Mesenchymal stem cell (in vitro differentiated cells and primary cell): ENCODE results near the gene EMX1.

Experiments used
- DNase-seq: peaks from one replicate; pipeline ENCODE4 v3.0.0-alpha.2; 2013
- H2AFZ ChIP-seq: one replicate; pipeline ENCODE4 v1.6.1; 2013; ENCODE audit warnings: low read depth, mild to moderate bottlenecking, control low read depth, inconsistent platforms, low read length, moderate library complexity
- H2AK5ac ChIP-seq: 2 replicates; pipeline ENCODE4 v1.6.1; 2013; ENCODE audit warnings: low read length, moderate library complexity, mild to moderate bottlenecking, inconsistent platforms; ENCODE audit not compliant: severe bottlenecking
- H2BK120ac ChIP-seq: one replicate; pipeline ENCODE4 v1.6.1; 2013; ENCODE audit warnings: low read depth, mild to moderate bottlenecking, inconsistent platforms, low read length, moderate library complexity
- H2BK12ac ChIP-seq, 2 experiments: one replicate each; pipeline ENCODE4 v1.6.1; 2013; ENCODE audit warnings: inconsistent platforms in 2 of 2, low read length in 2 of 2, mild to moderate bottlenecking in 2 of 2, moderate library complexity in 2 of 2, control low read depth in 1 of 2
- H2BK15ac ChIP-seq: one replicate; pipeline ENCODE4 v1.6.1; 2013; ENCODE audit warnings: mild to moderate bottlenecking, low read depth, inconsistent platforms; ENCODE audit not compliant: poor library complexity, severe bottlenecking
- H2BK5ac ChIP-seq: 2 replicates; pipeline ENCODE4 v1.6.1; 2013; ENCODE audit warnings: low read depth, mild to moderate bottlenecking, low read length, control low read depth, inconsistent platforms; ENCODE audit not compliant: poor library complexity, severe bottlenecking
- H3K14ac ChIP-seq, 2 experiments: one replicate each; pipeline ENCODE4 v1.6.1; 2013; ENCODE audit warnings: inconsistent platforms in 2 of 2, low read length in 2 of 2, control low read depth in 1 of 2, mild to moderate bottlenecking in 1 of 2, moderate library complexity in 1 of 2
- H3K18ac ChIP-seq, 2 experiments: one replicate each; pipeline ENCODE4 v1.6.1; 2013; ENCODE audit warnings: inconsistent platforms in 2 of 2, low read length in 2 of 2, control low read depth in 1 of 2, low read depth in 1 of 2, mild to moderate bottlenecking in 1 of 2
- H3K23ac ChIP-seq, 2 experiments: one replicate each; pipeline ENCODE4 v1.6.1; 2013; ENCODE audit warnings: inconsistent platforms in 2 of 2, low read length in 2 of 2, mild to moderate bottlenecking in 2 of 2, moderate library complexity in 2 of 2, control low read depth in 1 of 2
- H3K27ac ChIP-seq: 2 replicates; pipeline ENCODE4 v1.5.1; 2013; ENCODE audit warnings: mild to moderate bottlenecking, moderate library complexity, low read length, control low read depth, inconsistent platforms; ENCODE audit not compliant: poor library complexity, severe bottlenecking
- H3K27me3 ChIP-seq, 2 experiments: 2 replicates each; pipeline versions ENCODE4 v1.6.1 to v1.7.0; 2013; ENCODE audit warnings: low read length in 2 of 2, mild to moderate bottlenecking in 2 of 2, moderate library complexity in 2 of 2, control low read depth in 1 of 2, inconsistent platforms in 1 of 2; ENCODE audit not compliant: control insufficient read depth in 1 of 2, insufficient read depth in 1 of 2
- H3K36me3 ChIP-seq, 2 experiments: 2 replicates each; pipeline versions ENCODE4 v1.6.1 to v1.7.0; 2013; ENCODE audit warnings: low read length in 2 of 2, control low read depth in 1 of 2, inconsistent platforms in 1 of 2, low read depth in 1 of 2, mild to moderate bottlenecking in 1 of 2; ENCODE audit not compliant: insufficient read depth in 2 of 2, control insufficient read depth in 1 of 2
- H3K4ac ChIP-seq, 2 experiments: one replicate each; pipeline ENCODE4 v1.6.1; 2013; ENCODE audit warnings: inconsistent platforms in 2 of 2, low read length in 2 of 2, mild to moderate bottlenecking in 2 of 2, moderate library complexity in 2 of 2, control low read depth in 1 of 2, low read depth in 1 of 2
- H3K4me1 ChIP-seq: 2 replicates; pipeline ENCODE4 v1.6.1; 2013; ENCODE audit warnings: low read depth, low read length, control low read depth; ENCODE audit not compliant: control insufficient read depth, insufficient read depth
- H3K4me2 ChIP-seq: 2 replicates; pipeline ENCODE4 v1.6.1; 2013; ENCODE audit warnings: low read length, mild to moderate bottlenecking, inconsistent platforms; ENCODE audit not compliant: poor library complexity, severe bottlenecking
- H3K4me3 ChIP-seq, 2 experiments: 2 replicates each; pipeline versions ENCODE4 v1.5.1 to v1.7.0; 2013; ENCODE audit warnings: low read length in 2 of 2, mild to moderate bottlenecking in 2 of 2, control low read depth in 1 of 2, low read depth in 1 of 2; ENCODE audit not compliant: insufficient read depth in 1 of 2
- H3K79me1 ChIP-seq: replicated peaks from 2 replicates; pipeline ENCODE4 v1.6.1; 2013; ENCODE audit warnings: mild to moderate bottlenecking, control low read depth, low read length, inconsistent platforms; ENCODE audit not compliant: poor library complexity, severe bottlenecking
- H3K9ac ChIP-seq: 2 replicates; pipeline ENCODE4 v1.7.0; 2013; ENCODE audit warnings: mild to moderate bottlenecking, low read length, moderate library complexity
- H3K9me3 ChIP-seq: 2 replicates; pipeline ENCODE4 v1.7.0; 2013; ENCODE audit warnings: mild to moderate bottlenecking, low read length; ENCODE audit not compliant: control insufficient read depth
- H4K8ac ChIP-seq: one replicate; pipeline ENCODE4 v1.6.1; 2013; ENCODE audit warnings: inconsistent platforms, mild to moderate bottlenecking, low read length, moderate library complexity
- H4K91ac ChIP-seq: one replicate; pipeline ENCODE4 v1.6.1; 2013; ENCODE audit warnings: mild to moderate bottlenecking, low read length, inconsistent platforms
- WGBS: methylation state at CpG from one replicate; pipeline ENCODE4 v1.1.7; 2013; ENCODE audit warnings: mixed read lengths; 5-methylcytosine and 5-hydroxymethylcytosine counted together

Gene EMX1

GRCh38 chr2:72893594-72894319, 23.6 kb upstream of the EMX1 start:
- Histone ChIP-seq H3K27me3 (peaks cover 41 to 43% of the 10 kb centered on the region in 2 experiments), H3K27ac (no peak overlapping the region), H2AFZ (no peak overlapping the region), H4K8ac (no peak overlapping the region), H2BK5ac (no peak overlapping the region), H3K79me1 (peaks cover 5% of the 10 kb centered on the region), H3K36me3 (peaks cover 15 to 22% of the 10 kb centered on the region in 2 experiments), H3K18ac (peak overlapping the region in 1 of 2 experiments; percentile 86), H3K14ac (no peak overlapping the region), H3K4ac (no peak overlapping the region), H3K4me3 (no peak overlapping the region), H2BK12ac (no peak overlapping the region), H4K91ac (peak overlapping the region; percentile 0), H3K4me2 (no peak overlapping the region), H2AK5ac (no peak overlapping the region), H2BK120ac (no peak overlapping the region), H3K4me1 (peaks cover 13% of the 10 kb centered on the region), H3K9me3 (no peaks in the 10 kb centered on the region), H2BK15ac (no peak overlapping the region), H3K9ac (no peak overlapping the region), H3K23ac (no peak overlapping the region)
- 45% methylated on average over 15 of the region's 15 CpGs for WGBS
- peak; percentile 75 for DNase-seq

GRCh38 chr2:72894514-72894913, 22.8 kb upstream of the EMX1 start:
- H3K27ac ChIP-seq, result no peak overlapping the region
- WGBS, result 94% methylated on average over 7 of the region's 9 CpGs
- peaks cover 13% of the 10 kb centered on the region for H3K4me1 ChIP-seq
- H3K4me3 ChIP-seq, result no peak overlapping the region
- no peak overlapping the region for H3K9ac ChIP-seq
- no peak overlapping the region for H2AK5ac ChIP-seq
- H2BK5ac ChIP-seq, result no peak overlapping the region
- no peak overlapping the region for H3K14ac ChIP-seq
- H3K9me3 ChIP-seq, result no peaks in the 10 kb centered on the region
- H3K4me2 ChIP-seq, result no peak overlapping the region
- H3K4ac ChIP-seq, result no peak overlapping the region
- H2BK15ac ChIP-seq, result no peak overlapping the region
- H2AFZ ChIP-seq, result no peak overlapping the region
- no peak overlapping the region for H2BK12ac ChIP-seq
- peaks cover 2% of the 10 kb centered on the region for H3K79me1 ChIP-seq
- no peak overlapping the region for H3K23ac ChIP-seq
- H3K18ac ChIP-seq, result no peak overlapping the region
- no peak overlapping the region for H4K8ac ChIP-seq
- DNase-seq, result no peak
- peak overlapping the region; percentile 0 for H4K91ac ChIP-seq
- no peak overlapping the region for H2BK120ac ChIP-seq
- peaks cover 15 to 18% of the 10 kb centered on the region in 2 experiments for H3K36me3 ChIP-seq
- H3K27me3 ChIP-seq, result peaks cover 46 to 49% of the 10 kb centered on the region in 2 experiments

- Histone ChIP-seq H2BK120ac (no peak overlapping the region), H3K23ac (no peak overlapping the region), H3K4me1 (peaks cover 13% of the 10 kb centered on the region), H2AFZ (no peak overlapping the region), H2BK5ac (no peak overlapping the region), H3K14ac (no peak overlapping the region), H3K9me3 (no peaks in the 10 kb centered on the region), H3K27me3 (peaks cover 53 to 55% of the 10 kb centered on the region in 2 experiments), H2BK12ac (no peak overlapping the region), H3K4me2 (no peak overlapping the region), H4K91ac (no peak overlapping the region), H3K79me1 (no peaks in the 10 kb centered on the region), H3K4me3 (peak overlapping the region in 1 of 2 experiments; percentile 66), H3K36me3 (peaks cover 13 to 15% of the 10 kb centered on the region in 2 experiments), H4K8ac (no peak overlapping the region), H3K4ac (no peak overlapping the region), H2AK5ac (no peak overlapping the region), H3K27ac (no peak overlapping the region), H2BK15ac (no peak overlapping the region), H3K9ac (peak overlapping the region; percentile 24), H3K18ac (no peak overlapping the region)
- 7% methylated on average over 2 of the region's 4 CpGs for WGBS
- no peak for DNase-seq
Observed at GRCh38 chr2:72895154-72895553, 22.2 kb upstream of the EMX1 start.

- H2BK15ac ChIP-seq, result no peak overlapping the region
Observed at GRCh38 chr2:72895759-72896281, 21.5 kb upstream of the EMX1 start.

More at GRCh38 chr2:72895759-72896281, 21.5 kb upstream of the EMX1 start:
- DNase-seq, result peak; percentile 24
- H2BK12ac ChIP-seq, result no peak overlapping the region
- no peak overlapping the region for H3K27ac ChIP-seq
- H3K4me3 ChIP-seq, result peak overlapping the region in 1 of 2 experiments; percentile 66
- H3K4ac ChIP-seq, result no peak overlapping the region
- H4K8ac ChIP-seq, result no peak overlapping the region
- no peak overlapping the region for H3K18ac ChIP-seq
- H3K9ac ChIP-seq, result peak overlapping the region; percentile 24
- WGBS, result 44% methylated on average over 16 of the region's 16 CpGs
- H2AK5ac ChIP-seq, result no peak overlapping the region
- H3K9me3 ChIP-seq, result no peaks in the 10 kb centered on the region
- no peak overlapping the region for H2AFZ ChIP-seq
- H2BK5ac ChIP-seq, result no peak overlapping the region
- no peak overlapping the region for H3K4me2 ChIP-seq
- H2BK120ac ChIP-seq, result no peak overlapping the region
- no peaks in the 10 kb centered on the region for H3K79me1 ChIP-seq
- H3K23ac ChIP-seq, result peak overlapping the region in 1 of 2 experiments; percentile 60
- peak overlapping the region in 1 of 2 experiments; percentile 85 for H3K14ac ChIP-seq
- H3K27me3 ChIP-seq, result peaks cover 59 to 62% of the 10 kb centered on the region in 2 experiments
- peaks cover 13% of the 10 kb centered on the region for H3K4me1 ChIP-seq
- H3K36me3 ChIP-seq, result peaks cover 13 to 15% of the 10 kb centered on the region in 2 experiments
- no peak overlapping the region for H4K91ac ChIP-seq
